ENCODE results near the gene CPM. TPM values are rescaled to one million over a fixed set of nuclear protein-coding genes. Genes with fewer than 3 reads are reported as not detected.

Gene CPM
- total RNA-seq, 1 donor from 2014 or later, result 2.2 TPM

GRCh38 chr12:68885381-68885780 is 47.6 kb downstream of the CPM start:
- no peak for DNase-seq (ENCODE audit: low spot score in 2 of 2, unreplicated experiment in 2 of 2)
- Mint-ChIP-seq H3K4me3 (no peak overlapping the region), H3K27ac (no peak overlapping the region), H3K27me3 (ENCODE audit: low read depth) (no peaks in the 10 kb centered on the region), H3K4me1 (no peaks in the 10 kb centered on the region), H3K9me3 (peaks cover 7% of the 10 kb centered on the region), H3K36me3 (no peaks in the 10 kb centered on the region)
- TF ChIP-seq, protein P1, sequence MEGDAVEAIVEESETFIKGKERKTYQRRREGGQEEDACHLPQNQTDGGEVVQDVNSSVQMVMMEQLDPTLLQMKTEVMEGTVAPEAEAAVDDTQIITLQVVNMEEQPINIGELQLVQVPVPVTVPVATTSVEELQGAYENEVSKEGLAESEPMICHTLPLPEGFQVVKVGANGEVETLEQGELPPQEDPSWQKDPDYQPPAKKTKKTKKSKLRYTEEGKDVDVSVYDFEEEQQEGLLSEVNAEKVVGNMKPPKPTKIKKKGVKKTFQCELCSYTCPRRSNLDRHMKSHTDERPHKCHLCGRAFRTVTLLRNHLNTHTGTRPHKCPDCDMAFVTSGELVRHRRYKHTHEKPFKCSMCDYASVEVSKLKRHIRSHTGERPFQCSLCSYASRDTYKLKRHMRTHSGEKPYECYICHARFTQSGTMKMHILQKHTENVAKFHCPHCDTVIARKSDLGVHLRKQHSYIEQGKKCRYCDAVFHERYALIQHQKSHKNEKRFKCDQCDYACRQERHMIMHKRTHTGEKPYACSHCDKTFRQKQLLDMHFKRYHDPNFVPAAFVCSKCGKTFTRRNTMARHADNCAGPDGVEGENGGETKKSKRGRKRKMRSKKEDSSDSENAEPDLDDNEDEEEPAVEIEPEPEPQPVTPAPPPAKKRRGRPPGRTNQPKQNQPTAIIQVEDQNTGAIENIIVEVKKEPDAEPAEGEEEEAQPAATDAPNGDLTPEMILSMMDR (IDR thresholded peaks at IDR 0.05; ENCODE audit: unreplicated experiment), result no peak

GRCh38 chr12:68884251-68884650 is 48.7 kb downstream of the CPM start:
- Mint-ChIP-seq H3K4me3 (no peak overlapping the region), H3K4me1 (no peaks in the 10 kb centered on the region), H3K27ac (no peak overlapping the region), H3K9me3 (peaks cover 7% of the 10 kb centered on the region), H3K27me3 (ENCODE audit: low read depth) (no peaks in the 10 kb centered on the region), H3K36me3 (no peaks in the 10 kb centered on the region)
- no peak for DNase-seq (ENCODE audit: low spot score in 2 of 2, unreplicated experiment in 2 of 2)
- TF ChIP-seq, protein P1 (IDR thresholded peaks at IDR 0.05; ENCODE audit: unreplicated experiment), result no peak

GRCh38 chr12:68883151-68883550 is 49.8 kb downstream of the CPM start:
- DNase-seq (ENCODE audit: low spot score in 2 of 2, unreplicated experiment in 2 of 2), result no peak
- no peaks in the 10 kb centered on the region for H3K27me3 Mint-ChIP-seq (ENCODE audit: low read depth)
- H3K27ac Mint-ChIP-seq, result no peak overlapping the region
- peaks cover 3% of the 10 kb centered on the region for H3K36me3 Mint-ChIP-seq
- TF ChIP-seq, protein P1 (IDR thresholded peaks at IDR 0.05; ENCODE audit: unreplicated experiment), result no peak
- no peaks in the 10 kb centered on the region for H3K4me1 Mint-ChIP-seq
- H3K9me3 Mint-ChIP-seq, result peaks cover 15% of the 10 kb centered on the region
- no peak overlapping the region for H3K4me3 Mint-ChIP-seq

DNA sequence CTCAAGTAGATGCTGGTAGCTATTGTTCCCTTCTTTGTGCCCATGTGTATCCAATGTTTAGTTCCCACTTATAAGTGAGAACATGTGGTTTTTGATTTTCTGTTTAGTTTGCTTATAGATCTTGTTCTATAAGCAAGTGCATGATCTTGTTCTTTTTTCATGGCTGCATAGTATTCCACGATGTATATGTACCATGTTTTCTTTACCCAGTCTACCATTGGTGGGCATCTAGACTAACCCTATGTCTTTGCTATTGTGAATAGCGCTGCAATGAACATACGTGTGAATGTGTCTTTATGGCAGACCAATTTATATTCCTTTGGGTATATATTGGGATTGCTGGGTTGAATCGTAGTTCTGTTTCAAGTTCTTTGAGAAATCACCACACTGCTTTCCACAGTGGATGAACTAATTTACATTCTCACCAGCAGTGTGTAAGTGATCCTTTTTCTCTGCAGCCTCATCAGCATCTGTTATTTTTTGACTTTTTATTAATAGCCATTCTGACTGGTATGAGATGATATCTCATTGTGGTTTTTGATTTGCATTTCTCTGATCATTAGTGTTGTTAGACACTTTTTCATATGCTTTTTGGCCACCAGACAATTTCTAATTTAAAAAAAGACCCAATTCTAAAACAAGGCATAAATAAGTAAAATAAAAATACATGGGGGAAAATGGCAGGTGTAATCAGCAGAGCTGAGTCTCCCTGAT is 50.6 kb downstream of the CPM start:
- Mint-ChIP-seq H3K27ac (no peak overlapping the region), H3K4me1 (no peaks in the 10 kb centered on the region)

GRCh38 chr12:68880660-68881325 is 52.2 kb downstream of the CPM start:
- H3K36me3 Mint-ChIP-seq, result peaks cover 3% of the 10 kb centered on the region
- TF ChIP-seq, protein P1 (IDR thresholded peaks at IDR 0.05; ENCODE audit: unreplicated experiment), result no peak
- no peak overlapping the region for H3K27ac Mint-ChIP-seq
- H3K4me1 Mint-ChIP-seq, result no peaks in the 10 kb centered on the region
- DNase-seq (ENCODE audit: low spot score in 2 of 2, unreplicated experiment in 2 of 2), result no peak
- H3K4me3 Mint-ChIP-seq, result no peak overlapping the region
- H3K9me3 Mint-ChIP-seq, result peaks cover 26% of the 10 kb centered on the region
- H3K27me3 Mint-ChIP-seq (ENCODE audit: low read depth), result no peaks in the 10 kb centered on the region

More for the DNA sequence above, 50.6 kb downstream of the CPM start:
- Mint-ChIP-seq H3K27me3 (ENCODE audit: low read depth) (no peaks in the 10 kb centered on the region), H3K4me3 (no peak overlapping the region), H3K36me3 (peaks cover 3% of the 10 kb centered on the region), H3K9me3 (peaks cover 22% of the 10 kb centered on the region)
- no peak for DNase-seq (ENCODE audit: low spot score in 2 of 2, unreplicated experiment in 2 of 2)
- TF ChIP-seq, protein P1 (IDR thresholded peaks at IDR 0.05; ENCODE audit: unreplicated experiment), result no peak
